ENCODE data around the gene EFCAB14.

DNA sequence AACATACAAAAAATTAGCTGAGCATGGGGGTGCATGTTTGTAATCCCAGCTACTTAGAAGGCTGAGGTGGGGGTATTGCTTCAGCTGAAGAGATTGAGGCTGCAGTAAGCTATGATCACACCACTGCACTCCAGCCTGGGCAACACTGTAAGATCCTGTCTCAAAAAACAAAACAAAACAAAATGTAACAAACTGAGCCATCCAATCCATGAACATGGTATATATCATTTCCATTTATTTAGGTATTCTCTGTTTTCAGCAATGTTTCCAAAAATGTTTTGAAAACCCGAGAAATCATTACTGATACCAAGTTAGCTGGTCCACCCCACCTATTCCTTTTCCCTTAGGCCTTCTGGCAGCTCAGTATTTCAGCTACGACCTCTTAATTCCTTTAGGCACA, 69.2 kb downstream of the EFCAB14 start:
- TF ChIP-seq CTCF (conservative IDR thresholded peaks at IDR 0.05; ENCODE audit: low read length) (no peak), EZH2phosphoT487 (IDR thresholded peaks at IDR 0.05; ENCODE audit: borderline replicate concordance, low read depth, low read length) (no peak)
